GM19025 (cell line): Measurements from ENCODE around the gene BTG1.
A peak's percentile ranks its signal among the peaks of the same experiment; 100 is the strongest.
"Not testable (repeated sequence)": the region's sequence is repeated elsewhere in the genome, so short reads cannot be mapped to it uniquely, and the experiment has no call there.

ENCODE experiments used
- ATAC-seq: cut with Tn5 transposase; IDR thresholded peaks from one replicate; pipeline ENCODE4 v1.9.1; 2021; ENCODE audit warnings: mild to moderate bottlenecking, low read depth, moderate library complexity; ENCODE audit not compliant: unreplicated experiment

BTG1 gene

DNA sequence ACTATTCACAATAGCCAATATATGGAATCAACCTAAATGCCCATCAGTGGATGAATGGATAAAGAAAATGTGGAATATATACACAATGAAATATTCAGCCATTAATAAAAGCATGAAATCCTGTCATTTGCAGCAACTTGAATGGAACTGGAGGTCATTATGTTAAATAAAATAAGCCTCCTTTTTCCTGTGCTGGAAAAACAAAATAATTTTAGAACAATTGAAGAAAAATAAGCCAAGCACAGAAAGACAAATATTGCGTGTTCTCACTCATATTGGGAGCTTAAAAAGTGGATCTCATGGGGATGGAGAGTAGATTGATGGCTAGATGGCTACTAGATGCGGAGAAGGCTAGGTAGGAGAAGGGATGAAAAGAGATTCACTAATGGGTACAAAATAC lies 6.3 kb upstream of the BTG1 start:
- ATAC-seq: no peak

DNA sequence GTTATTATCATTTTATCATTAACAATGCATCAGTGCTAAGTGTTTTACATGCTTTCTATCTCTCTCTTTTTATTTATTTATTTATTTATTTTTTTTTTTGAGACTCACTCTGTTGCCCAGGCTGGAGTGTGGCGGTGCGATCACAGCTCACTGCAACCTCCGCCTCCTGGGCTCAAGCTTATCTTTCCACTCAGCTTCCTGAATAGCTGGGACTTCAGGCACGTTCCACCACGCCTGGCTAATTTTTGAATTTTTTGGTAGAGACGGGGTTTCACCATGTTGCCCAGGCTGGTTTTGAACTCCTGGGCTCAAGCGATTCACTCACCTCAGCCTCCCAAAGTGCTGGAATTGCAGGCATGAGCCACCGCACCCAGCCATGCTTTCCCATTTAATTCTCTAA lies 3.9 kb upstream of the BTG1 start:
- ATAC-seq: no peak

DNA sequence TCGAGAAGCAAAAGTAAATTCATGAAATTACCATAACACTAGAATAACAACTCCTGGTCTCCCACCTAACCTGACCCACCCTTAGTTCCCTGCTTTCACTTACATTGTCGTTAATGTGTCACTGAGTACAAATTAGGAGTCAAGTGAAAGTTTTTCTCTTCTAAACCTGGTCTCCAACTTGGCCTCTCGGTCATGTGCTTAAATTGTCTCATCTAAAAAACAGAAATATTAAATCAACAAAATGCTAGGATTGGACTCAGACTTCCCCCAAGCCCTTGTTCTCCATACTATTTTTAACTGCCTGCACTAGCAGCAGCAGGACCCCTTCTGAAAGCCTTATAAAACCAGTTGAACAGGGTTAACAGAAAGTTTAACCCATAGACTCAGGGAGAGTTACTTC lies 1.8 kb upstream of the BTG1 start:
- no peak for ATAC-seq

DNA sequence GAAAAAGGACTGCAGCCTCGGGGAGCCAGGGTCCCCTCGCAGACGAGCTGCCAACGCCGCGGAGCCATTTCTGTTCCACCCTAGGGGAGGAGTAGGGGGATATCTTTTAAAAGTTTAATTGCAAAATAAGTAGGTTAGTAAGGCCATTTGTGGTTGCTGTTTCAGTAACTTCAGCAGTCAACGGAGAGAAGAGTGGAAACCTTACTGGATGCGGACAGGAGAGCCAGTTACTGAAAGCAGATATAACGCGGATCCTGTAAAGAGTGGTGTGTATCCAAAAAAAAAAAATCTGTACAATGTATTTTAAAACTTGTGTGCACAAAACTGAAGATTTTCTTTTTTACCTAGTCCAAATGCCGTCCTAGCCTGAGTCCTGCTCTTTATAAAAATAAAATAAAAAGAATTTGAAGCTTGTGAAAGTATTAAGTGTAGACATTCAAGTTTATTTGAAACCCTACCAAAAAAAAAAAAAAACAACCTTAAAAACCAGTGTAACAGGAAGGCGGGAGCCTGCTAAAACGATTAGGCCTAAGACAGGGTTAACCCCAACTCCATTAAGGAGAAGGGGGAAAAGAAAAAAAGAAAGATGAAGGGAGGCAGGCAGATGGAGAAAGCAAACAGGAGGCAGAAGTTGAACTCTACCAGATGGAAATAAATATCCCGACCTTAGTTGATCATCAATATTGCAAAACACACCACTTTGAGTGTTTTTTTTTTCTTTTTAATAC lies 1.0 kb upstream of the BTG1 start:
- ATAC-seq: no peak

DNA sequence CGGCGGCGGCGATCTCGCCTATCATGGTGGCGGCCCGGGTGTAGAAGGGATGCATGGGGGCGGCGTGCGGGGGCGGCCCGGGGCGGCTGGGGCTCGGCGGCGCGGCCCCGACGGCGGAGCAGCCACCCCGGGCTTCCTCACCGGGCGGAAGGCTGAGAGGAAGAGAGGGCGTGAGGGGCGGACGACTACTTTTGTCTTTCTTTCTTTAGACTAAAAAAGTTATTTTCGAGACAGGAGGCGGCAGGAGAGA lies 240 bp downstream of the BTG1 start:
- ATAC-seq: peak; percentile 4

DNA sequence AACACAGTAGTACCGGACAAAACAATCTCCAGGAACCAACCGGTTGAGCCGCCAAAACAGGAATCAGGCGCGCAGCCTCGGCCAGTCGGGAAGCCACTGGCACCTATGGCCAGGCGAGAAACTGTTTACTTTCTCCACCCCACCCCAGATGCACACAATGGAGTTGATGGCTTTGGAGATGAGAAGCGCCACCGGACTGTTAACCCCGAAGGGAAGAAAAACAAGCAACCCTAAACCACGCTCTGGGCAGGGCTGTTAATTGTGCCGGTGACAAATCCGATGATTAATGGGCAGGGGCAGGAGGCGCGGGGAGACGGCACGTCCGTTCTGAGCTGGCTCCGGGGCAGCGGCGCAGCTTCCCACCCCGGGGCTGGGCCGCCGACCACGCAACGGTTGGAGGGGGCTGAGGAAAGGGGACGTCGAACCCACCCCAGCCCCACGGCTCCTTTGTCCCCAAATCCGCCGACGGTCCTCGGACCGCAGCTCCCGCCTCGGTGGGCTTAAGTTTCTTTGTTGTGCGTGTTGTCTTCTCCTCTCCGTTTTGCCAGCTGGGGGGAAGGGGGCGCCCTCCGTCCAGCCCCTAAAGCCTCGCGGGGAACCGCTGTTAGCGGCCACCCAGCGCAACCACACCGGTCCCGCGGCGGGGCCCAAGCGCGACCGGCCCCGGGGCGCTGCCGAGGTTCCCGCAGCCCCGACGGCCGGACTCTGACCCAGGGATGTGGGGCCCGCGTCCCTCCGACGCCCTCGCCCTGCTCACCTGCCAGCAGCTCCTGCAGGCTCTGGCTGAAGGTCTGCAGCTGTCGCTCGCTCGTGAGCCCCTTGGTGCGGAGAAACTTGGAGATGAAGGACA lies 790 bp downstream of the BTG1 start:
- ATAC-seq: peak; percentile 0

DNA sequence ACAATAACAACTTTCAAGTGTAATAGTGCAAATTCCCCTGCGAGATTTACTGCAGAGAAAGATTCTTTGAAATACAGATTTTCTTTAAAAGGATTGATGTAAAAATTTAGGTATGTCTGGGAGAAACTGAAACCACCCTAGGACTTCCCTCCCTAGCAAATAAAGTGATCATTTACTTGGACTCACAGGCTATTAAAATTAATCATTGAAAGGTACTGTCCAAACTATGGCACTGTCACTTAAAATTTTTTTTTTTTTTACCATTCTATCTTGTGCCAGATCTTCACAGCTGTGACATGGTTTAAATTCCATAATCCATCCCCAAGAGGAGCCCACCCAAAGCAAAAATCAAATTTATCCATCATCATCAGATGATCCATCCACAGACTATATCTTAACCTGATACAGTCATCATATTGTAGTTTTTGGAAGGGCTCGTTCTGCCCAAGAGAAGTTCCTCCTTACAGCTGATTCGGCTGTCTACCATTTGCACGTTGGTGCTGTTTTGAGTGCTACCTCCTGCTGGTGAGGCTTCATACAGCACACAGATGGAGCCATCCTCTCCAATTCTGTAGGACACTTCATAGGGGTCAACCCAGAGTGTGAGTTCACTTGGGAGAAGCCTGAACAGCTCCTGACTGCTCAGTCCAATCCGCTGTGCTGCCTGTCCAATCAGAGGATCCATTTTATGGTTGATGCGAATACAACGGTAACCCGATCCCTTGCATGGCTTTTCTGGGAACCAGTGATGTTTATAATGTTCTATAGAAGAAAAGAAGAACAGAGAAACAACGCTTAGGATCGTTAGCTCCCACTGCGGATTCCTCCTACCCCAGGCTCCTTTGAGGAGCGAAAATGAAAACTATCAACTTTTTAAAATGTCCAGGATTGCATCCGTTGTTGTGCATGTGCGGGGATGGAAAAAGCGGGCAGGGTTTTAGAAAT lies 1.7 kb downstream of the BTG1 start:
- ATAC-seq: no peak

DNA sequence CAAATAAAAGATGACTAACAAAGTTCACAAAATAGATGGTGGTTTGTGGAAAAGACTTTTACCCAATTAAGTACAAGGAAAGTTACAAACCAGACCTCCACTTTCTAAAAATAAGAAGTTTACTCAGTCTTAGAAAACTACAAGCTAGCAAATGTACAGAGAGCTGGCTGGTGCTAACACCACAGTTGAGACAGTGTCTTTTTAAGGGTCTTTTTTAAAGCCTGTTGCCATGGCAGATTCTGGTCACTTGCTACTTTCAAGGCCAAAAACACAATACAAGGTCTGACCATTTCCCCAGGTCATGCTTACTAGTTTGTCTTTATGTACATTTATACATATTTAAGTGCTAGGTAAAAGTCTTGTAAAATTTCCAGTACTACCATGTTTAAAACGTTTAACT lies 2.4 kb downstream of the BTG1 start:
- no peak for ATAC-seq

DNA sequence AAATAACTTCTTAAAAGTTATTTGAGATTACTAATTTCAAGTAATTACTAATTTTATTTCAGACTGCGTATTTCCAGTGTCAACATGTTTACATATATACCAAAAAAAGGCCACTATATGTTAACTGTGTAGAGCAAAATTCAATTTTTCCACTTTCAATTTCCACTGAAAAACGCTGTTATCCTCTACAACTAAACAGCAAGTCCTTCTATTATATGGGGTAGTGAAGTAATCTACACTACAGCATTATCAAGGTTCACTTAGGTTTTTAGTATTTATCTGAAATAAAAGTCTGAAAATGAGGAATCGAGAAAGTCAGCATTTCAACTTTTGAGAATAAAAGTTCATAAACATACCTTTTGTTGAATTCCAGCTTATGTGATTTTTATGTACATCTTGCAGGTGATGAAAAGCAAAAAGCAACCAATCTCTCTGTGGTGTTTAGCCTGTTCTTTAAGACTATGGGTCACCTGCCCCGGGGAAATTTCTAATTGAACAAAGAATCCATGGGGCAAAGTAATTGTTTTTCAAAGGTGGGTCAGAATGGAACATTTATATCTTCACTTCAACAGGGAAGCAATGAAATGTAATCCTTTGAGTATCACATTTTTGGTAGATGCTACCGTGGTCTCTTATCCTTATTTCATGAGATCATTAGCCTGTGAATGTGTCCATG lies 3.3 kb downstream of the BTG1 start:
- no peak for ATAC-seq

DNA sequence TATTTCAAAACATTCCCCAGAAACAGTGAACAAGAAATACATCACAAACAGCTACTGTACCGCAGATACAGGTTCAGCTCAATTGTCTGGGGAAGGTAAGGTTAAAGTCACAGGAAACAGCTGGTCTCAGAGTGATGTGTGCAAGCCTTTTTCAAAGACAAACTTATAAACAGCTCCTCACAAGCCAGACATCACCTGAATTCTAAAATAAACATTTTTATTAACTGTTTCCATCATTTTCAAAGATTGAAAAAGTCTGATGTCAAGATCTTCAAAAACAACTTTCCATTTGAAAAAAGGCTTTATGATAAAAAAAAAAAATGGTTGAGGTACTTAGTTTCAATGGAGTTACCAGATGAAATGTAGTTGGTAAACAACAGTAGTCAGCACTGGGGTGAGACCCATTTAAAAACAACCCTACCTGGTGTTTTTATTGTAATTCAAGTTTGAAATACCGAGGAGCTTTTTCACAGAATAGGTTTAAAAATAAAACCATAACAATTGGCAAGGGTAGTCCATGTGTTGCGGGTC lies 4.0 kb downstream of the BTG1 start:
- no peak for ATAC-seq

DNA sequence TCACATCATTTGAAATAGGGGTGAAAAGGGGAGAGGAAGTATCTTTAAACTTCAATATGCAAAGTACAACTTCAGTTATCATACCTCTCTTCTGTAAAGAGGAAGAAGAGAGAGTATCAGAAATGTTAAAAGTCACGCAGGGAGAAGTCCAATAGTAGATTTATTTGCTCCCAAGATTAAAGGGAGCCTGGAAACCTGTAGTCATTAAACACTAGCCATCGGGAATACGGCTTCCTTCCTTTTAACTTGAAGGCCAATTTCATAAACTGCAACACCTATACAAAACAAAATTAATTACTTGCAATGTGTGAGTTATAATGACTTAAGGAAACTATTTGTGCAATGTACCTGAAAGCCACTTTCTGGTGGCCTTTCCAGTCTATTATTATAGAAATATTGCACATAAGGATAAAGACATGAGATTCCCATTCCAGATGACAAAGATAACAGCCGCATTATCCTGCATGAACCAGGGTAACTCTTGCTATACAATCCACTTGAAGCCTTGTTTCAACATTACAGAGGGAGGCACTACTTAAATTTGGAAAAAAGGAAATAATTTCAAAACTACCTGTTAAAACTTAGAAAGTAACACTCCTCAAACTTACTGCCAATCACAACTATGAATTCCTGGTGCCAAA lies 4.6 kb downstream of the BTG1 start:
- no peak for ATAC-seq

DNA sequence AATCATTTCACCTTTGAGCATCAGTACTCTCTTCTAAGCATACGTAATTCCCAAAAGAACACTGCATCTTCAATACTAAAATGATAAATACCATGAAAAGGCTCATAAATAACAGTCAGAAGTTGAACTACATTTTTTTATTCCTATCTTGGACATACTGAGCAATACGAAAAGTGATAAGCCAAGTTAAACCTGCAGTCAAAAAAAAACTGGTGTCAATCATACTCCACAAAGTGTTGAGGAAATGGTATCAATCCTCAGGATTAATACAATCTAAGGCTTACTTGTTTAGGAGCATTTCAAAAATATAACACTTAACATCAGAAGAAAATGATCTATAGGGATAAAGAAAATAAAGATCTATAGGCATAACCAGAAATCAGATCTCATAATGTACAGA lies 5.5 kb downstream of the BTG1 start:
- no peak for ATAC-seq

DNA sequence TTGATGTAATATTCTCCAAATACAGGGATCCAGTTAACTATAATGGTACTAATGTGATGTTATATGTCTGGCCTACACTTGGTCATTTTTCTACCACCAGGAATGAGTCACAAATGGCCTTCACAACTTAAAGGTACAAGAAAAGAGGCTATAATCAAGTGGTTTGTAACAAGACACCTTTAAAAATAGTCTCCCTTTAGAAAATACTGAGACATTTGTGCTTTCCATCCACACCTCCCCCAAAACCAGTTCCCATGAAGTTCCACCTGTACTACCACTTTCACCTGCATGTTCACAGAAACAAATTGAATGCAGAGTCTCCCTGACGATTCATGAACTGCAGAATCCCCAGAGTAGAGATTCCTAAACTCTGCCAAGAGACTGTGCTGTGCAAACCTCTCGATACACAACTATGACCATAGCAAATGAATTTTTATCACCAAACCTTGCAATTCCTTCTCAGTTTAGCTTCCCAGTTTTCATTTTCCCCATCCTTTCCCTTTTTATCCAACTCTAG lies 6.0 kb downstream of the BTG1 start:
- no peak for ATAC-seq

DNA sequence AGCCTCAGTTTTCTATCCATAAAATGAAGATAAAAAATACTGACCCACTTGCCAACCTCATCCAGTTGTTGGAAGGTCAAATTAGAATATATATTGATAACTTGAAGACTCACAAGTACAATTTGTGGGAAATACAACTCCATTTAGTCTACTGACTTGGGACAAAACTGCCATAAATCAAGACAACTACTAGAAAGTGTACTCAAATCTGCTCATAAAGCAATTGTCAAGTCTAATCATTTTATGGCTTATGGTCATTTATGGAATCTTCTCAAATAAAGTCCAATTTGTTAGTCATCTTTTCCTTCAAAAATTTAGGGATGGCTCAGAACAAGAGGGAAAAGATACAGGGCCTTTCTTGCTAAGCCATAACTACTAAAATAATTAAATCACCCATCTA lies 7.0 kb downstream of the BTG1 start:
- ATAC-seq: no peak

DNA sequence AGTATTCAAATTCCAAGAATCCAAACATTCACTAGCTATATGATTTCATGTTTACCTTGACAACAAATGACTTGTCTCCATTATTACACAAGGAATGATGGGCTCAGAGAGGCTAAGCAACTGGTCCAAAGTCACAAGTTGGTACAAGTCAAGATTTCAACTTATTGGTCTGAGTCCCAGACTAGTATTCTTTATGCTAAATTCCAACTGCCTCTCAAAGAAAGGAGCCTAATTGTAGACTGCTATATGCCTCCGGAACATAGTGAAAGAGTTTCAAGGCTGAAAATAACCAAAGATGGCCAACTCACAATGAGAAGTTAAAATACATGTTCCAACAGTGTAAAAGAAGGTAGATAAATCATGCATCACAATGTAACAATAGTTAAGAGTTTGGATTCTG lies 7.5 kb downstream of the BTG1 start:
- no peak for ATAC-seq

DNA sequence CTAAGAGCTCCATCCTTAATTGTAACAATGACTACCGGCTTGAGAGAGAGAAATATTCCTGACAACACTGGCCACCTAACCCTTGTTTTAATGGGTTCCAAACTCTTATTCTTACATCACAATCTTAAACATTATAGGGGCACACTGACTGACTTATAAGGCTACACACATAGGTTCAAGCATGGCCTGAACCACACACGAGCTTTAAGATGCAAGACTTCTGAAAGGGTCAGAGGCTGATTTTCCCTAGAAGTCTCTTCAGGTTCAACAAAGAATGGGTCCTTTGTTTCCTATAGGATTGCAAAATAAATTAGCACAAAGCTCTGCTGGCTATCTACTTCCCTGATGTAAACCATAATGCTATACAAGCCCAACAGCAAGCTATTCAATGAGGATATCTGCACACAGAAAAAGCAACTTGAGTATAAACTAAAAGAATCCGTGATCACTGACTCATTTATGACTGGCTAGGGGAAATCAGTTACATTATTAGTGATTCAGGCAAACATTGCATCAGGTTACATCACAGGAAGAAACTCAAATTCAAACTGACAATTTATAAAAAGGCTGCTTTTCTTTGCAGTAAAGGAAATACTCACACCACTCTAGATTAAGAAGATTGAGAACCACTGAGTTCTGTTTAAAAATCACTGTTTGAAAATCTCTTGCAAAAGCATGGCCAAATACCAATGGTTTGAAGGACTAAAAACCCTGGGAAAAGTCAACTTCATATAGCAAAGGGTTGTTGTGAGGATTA lies 8.5 kb downstream of the BTG1 start:
- ATAC-seq: no peak

DNA sequence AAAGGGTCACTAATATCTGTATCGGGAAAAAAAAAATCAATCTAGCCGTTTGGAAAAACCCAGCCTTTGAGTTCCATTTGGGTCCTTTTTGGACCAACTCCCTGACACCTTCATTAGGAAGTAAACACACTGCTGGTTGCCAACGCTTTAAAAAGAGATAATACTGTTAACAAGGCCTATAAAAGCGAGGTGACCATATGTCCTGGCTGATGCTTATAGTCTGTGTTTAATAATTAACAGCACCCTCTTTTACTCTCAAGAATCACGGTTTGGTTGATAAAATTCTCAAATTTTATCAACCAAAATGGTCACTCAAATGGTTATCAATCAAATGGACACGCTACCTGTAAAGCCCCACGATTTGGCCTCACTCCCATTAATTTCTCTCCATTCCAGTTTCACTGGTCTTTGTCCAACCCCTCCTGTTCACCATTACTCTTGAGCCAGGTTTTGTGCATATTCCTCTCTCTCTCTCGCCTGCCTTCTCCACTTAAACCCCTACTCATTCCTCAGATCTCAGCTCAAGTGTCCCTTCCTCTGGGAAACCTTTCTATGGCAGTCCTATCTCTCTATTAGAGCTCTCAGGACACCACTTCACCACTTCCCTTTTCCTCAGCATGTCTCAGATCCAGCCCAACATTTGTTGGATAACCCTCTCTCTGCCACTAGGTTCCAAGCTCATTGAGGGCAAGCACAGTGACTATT lies 9.5 kb downstream of the BTG1 start:
- no peak for ATAC-seq

DNA sequence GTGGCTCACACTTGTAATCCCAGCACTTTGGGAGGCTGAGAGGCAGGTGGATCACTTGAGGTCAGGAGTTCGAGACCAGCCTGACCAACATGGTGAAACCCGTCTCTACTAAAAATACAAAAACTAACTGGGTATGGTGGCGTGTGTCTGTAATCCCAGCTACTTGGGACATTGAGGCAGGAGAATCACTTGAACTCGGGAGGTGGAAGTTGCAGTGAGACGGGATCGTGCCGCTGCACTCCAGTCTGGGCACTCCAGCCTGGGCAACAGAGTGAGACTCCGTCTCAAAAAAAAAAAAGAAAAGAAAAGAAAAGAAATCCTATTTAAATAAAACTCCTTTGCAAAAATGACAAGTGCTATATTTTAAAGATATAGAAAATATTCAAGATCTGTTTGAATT lies 10.1 kb downstream of the BTG1 start:
- not testable (repeated sequence) for ATAC-seq
